Epithelial cell of umbilical artery (primary cell): Measurements from ENCODE around the gene SLC29A2. TPM values are rescaled to one million over a fixed set of nuclear protein-coding genes. Genes with fewer than 3 reads are reported as not detected.

Source experiments
- total RNA-seq: library from RNA; depleted of rRNA; stranded (reverse); fragments of >200 nt; gene quantifications from 2 replicates; pipeline ENCODE4 v1.2.3, GENCODE V29; 2014

Gene SLC29A2, protein sequence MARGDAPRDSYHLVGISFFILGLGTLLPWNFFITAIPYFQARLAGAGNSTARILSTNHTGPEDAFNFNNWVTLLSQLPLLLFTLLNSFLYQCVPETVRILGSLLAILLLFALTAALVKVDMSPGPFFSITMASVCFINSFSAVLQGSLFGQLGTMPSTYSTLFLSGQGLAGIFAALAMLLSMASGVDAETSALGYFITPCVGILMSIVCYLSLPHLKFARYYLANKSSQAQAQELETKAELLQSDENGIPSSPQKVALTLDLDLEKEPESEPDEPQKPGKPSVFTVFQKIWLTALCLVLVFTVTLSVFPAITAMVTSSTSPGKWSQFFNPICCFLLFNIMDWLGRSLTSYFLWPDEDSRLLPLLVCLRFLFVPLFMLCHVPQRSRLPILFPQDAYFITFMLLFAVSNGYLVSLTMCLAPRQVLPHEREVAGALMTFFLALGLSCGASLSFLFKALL
- 0.76 and 0.97 TPM in 2 replicates for total RNA-seq

DNA sequence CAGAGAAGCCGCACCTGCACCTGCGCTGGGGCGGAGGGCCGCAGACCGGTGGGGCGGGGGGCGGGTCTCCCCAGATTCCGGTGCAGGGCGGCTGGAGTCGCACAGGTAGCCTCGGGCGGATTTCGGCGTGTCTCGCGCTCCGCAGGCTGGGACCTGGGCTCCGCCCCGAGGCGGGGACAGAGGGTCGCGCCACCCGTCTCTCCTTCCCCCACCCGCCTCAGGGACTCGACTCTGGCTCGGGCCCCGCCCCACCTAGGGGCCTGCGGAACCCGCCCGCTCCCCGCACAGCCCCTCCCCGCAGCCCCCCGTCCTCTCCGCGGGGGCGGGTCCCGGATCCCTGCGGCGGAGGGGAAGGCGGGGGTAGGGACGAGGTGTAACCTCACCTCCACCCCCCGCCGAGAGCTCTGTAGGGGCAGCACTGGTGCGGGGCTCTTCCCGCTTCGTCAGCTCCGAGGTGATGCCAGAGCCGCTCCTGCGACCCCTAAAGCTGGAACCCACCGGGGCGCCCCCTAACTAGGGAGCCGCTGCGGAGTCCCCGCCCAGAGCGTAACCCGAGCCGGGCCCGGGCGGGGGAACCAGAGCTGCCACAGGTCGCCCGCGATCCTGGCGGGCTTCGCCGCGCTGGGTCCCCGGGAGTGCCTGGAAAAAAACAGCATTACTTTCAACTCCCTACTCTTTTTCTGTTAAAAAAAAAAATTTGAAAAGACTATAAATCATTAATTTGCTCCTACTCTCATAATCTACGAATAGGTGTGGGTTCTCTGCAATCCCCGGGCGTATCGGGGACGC lies at the start of gene SLC29A2:
SLC29A2 (minus strand) TSS at position 134 of the 789 bp plus-strand sequence. CDS start 169 bp downstream, outside the sequence.

DNA sequence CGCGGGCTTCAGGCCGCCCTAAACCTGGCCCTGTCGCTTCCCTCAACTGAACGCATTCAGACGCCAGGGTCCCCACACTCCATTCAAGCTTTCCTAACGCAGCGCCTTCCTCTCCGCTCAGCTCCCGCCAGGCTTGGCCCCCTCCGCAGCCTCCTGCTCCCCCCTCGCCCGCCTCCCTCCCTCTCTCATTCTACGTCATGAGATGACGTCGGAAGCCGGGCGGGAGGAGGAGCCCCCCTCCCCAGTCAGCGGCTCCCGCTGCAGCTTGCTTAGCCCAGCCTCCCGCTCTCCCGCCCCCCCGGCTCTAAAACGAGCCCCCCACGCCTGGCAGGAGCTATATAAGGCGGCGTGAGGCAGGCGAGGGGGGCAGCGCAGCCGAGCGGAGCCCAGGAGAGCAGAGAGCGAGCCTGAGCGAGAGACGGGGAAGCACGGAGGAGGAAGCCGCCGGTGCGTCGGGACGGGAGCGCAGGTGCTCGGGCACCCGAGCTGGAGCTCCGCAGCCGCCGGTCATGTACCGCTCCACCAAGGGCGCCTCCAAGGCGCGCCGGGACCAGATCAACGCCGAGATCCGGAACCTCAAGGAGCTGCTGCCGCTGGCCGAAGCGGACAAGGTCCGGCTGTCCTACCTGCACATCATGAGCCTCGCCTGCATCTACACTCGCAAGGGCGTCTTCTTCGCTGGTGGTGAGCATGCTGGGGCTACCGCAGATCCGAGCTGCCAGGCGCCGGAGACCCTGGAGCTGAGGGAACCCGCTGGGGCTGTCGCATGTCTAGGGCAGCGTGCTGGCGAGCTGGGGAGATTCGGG lies 49.3 kb upstream of the SLC29A2 start, which contains the start of gene NPAS4:
NPAS4 (plus strand) TSS at position 365 of the 806 bp plus-strand sequence; CDS start at position 510, 145 bp downstream.

DNA sequence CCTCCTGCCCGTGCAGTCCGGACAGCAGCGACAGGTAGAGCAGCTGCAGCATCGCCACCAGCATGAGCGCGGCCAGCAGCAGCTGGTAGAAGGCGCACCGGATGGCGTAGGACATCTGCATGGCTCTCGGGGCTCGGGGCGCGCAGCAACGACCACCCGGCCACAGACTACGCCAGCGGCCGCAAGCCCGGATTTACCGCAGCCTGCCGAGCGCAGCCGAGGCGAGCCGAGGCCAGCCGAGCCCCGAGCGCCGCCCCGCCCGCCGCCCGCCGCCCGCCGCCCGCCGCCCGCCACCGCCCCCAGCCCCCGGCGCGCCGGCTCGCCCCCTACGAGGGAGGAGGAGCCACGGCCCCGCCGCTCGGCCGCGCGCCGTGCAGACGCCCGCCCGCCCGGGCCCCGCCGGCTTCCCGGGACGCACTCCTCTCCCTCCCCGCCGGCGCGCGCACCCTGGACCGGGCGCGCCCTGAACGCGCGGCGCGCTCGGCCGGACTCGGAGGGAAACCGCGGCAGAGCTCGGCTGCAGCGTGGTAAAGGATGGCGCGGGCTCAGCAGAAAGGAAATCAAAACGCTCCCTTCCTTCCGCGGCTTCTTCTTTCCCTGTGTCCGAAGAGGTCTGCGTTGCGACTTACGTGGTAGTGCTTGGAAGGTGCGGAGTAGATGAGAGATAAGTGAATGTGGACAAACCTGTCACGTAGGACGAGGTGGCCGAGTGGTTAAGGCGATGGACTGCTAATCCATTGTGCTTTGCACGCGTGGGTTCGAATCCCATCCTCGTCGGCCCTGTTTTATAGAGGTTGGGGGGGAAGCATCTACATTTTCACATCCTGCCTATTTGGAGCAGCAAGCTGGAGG lies 23.9 kb downstream of the SLC29A2 start, which contains the start of gene B4GAT1:
B4GAT1 (minus strand) TSS at position 205 of the 852 bp plus-strand sequence; CDS start at position 121, 84 bp downstream.

DNA sequence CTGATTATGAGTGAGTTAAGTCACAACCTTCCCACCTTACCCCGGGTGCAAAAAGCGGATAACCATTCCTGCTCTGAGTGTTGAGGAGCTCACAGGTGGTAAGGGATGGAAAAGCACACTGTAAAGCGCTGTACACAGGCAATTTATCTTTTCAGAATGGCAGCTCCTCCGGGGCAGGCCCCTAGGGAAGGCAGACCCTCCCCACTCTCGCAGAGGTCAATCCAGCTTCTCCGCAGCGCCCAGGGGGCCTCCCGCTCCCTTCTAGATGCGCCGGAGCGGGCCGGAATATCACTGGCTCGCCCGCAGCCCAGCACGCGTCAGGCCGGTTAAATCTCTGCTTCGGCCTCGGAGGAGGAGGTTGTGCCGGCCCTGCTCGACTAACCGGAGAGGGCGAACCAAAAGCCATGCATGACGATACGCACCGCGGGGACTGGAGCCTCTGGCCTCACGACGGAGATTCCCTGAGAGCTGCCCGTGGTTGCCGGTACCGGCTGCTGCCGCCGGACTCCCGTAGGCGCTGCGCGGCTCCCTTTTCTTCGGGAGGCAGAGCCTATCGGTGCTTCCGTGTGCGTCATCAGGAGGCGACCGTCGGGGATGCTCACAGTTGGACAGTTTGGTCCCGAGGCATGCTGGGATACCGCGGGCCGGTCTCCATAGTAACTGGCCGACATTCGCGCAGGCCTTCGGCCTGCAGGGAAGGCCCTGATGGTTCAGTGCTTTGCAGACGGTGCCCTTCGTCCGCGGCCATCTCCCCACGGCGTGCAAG lies 26.8 kb downstream of the SLC29A2 start, which contains the start of gene BRMS1:
BRMS1 (minus strand) TSS at position 555 of the 766 bp plus-strand sequence. CDS start 2,870 bp downstream, outside the sequence.

DNA sequence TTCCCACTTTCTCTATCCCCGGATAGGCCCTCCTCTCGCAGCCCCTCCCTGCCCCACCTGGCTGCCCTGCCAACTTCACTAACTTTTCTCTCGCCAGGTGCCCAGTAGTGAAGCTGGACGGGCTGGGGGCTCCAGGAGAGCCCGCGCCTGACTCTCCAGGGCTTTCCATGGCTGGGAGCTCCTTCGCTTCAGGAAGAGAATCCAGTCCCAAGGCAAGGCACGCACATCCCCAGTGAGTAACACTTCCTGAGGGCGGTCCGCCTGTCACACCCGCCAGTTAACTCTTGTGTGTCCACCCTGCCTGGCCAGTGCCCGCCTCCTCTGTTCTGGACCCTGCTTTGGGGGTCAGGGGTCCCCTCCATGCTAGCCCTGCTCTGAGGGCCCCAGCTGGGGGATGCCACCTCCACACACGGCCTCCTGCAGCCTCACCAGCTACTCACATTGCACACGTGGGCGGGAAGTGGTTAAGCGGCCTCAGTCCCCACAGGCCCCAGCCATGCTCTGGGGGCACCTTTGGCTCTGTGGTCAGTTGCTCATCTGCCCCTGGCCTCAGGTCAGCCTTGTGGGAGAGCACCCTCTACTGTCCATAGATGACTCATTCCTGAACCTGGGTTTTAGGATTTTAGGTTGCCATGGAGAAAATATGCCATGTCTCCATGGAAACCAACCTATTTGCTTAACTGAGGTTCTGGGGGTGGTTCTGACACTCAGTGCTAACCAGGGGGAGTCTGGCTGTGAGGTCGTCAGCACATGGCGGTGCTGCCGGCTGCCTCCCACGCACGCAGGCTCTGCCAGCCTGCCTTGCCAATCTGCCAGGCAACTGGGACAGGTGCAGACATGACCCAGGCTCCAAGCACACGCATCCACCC lies 35.1 kb downstream of the SLC29A2 start, which contains the start of gene RIN1:
RIN1 (minus strand) TSS at position 201 of the 869 bp plus-strand sequence; CDS start at position 169, 32 bp downstream.

DNA sequence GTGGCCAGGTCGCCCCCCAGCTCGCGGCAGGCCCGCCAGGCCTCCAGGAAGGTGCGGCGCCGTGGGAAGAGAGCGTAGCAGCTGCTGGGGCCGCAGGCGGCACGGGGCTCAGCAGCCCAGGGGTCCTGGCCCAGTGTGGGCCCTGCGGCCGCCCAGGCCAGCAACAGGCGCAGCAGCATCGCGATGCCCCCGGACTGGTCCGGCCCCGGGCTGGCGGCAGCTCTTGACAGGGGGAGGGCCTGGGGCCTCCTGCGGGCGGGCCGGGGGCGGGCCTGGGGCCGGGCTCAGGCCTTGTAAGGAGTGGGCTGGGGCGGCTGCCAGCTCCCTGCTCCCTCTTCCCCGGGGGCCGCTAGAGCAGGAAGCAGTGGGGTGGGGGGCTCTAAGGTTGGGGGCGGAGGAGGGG lies 54.7 kb downstream of the SLC29A2 start, which contains the start of gene CD248:
CD248 (minus strand) TSS at position 196 of the 403 bp plus-strand sequence; CDS start at position 179, 17 bp downstream.

Other genes with a start within 250 kb of the SLC29A2 start
- 15.2 and 19.5 TPM in 2 replicates for gene KLC2, start 114.1 kb downstream of the SLC29A2 start, total RNA-seq
- 65.0 and 70.5 TPM in 2 replicates for gene RAB1B, start 103.1 kb downstream of the SLC29A2 start, total RNA-seq
- not detected in 2 replicates for gene CNIH2, start 93.6 kb downstream of the SLC29A2 start, total RNA-seq
- 193 and 255 TPM in 2 replicates for gene YIF1A, start 82.6 kb downstream of the SLC29A2 start, total RNA-seq
- gene TMEM151A, start 79.9 kb downstream of the SLC29A2 start, total RNA-seq = not detected in 2 replicates
- 0.65 and 1.2 TPM in 2 replicates for gene CD248, start 54.7 kb downstream of the SLC29A2 start, total RNA-seq
- 4.9 and 8.1 TPM in 2 replicates for gene RIN1, start 35.3 kb downstream of the SLC29A2 start, total RNA-seq
- gene BRMS1, start 26.7 kb downstream of the SLC29A2 start, total RNA-seq = 75.7 and 89.8 TPM in 2 replicates
- 35.4 and 36.5 TPM in 2 replicates for gene B4GAT1, start 24.1 kb downstream of the SLC29A2 start, total RNA-seq
- not detected in 2 replicates for gene NPAS4, start 49.3 kb upstream of the SLC29A2 start, total RNA-seq
- 55.9 and 81.8 TPM in 2 replicates for gene MRPL11, start 67.1 kb upstream of the SLC29A2 start, total RNA-seq
- gene PELI3, start 95.1 kb upstream of the SLC29A2 start, total RNA-seq = 2.9 and 3.2 TPM in 2 replicates
- 50.8 and 58.8 TPM in 2 replicates for gene DPP3, start 108.7 kb upstream of the SLC29A2 start, total RNA-seq
- gene BBS1, start 138.9 kb upstream of the SLC29A2 start, total RNA-seq = 17.9 and 23.4 TPM in 2 replicates
- 16.7 and 18.8 TPM in 2 replicates for gene ZDHHC24, start 174.3 kb upstream of the SLC29A2 start, total RNA-seq
- under 0.01 and 0.30 TPM in 2 replicates for gene ACTN3, start 175.1 kb upstream of the SLC29A2 start, total RNA-seq
- gene CTSF, start 196.8 kb upstream of the SLC29A2 start, total RNA-seq = 13.3 and 17.2 TPM in 2 replicates
- under 0.01 and 0.15 TPM in 2 replicates for gene CCDC87, start 221.3 kb upstream of the SLC29A2 start, total RNA-seq
- gene CCS, start 221.4 kb upstream of the SLC29A2 start, total RNA-seq = 46.4 and 49.2 TPM in 2 replicates
- gene RBM14, start 244.9 kb upstream of the SLC29A2 start, total RNA-seq = 16.6 and 41.8 TPM in 2 replicates